WTC11 (cell line): Measurements from ENCODE around the gene CNOT10.

Experiments
- CREB1 ChIP-seq: sonication (generic); formaldehyde crosslinking; IDR thresholded peaks from 2 replicates; pipeline ENCODE4 v1.8.0; 2023; ENCODE audit warnings: mild to moderate bottlenecking, missing genetic modification reagents
- ETV6 ChIP-seq: sonication (generic); formaldehyde crosslinking; IDR thresholded peaks from 2 replicates; pipeline ENCODE4 v1.8.1; 2022; ENCODE audit warnings: mild to moderate bottlenecking, missing genetic modification reagents
- JAZF1 ChIP-seq: fragments of 250-450 bp; sonication (Bioruptor Pico); IDR thresholded peaks from 2 replicates; pipeline ENCODE4 v1.9.0; 2021; ENCODE audit warnings: moderate library complexity, mild to moderate bottlenecking, inconsistent platforms
- NFE2L1 ChIP-seq: sonication (generic); formaldehyde crosslinking; IDR thresholded peaks from 2 replicates; pipeline ENCODE4 v1.8.1; 2023; ENCODE audit warnings: missing genetic modification reagents
- SP1 ChIP-seq: sonication (generic); formaldehyde crosslinking; conservative IDR thresholded peaks from 2 replicates; pipeline ENCODE4 v1.8.1; 2022; ENCODE audit warnings: missing genetic modification reagents
- ZNF263 ChIP-seq: sonication (generic); formaldehyde crosslinking; IDR thresholded peaks from 2 replicates; pipeline ENCODE4 v1.8.1; 2022; ENCODE audit warnings: low read depth, mild to moderate bottlenecking, moderate library complexity, missing genetic modification reagents
- TF ChIP-seq, protein P1 (sequence below): fragments of 200-600 bp; IDR thresholded peaks from 2 replicates; pipeline ENCODE4 v1.8.0; 2022; ENCODE audit warnings: antibody characterized with exemption
- TF ChIP-seq, protein P2 (sequence below): sonication (generic); formaldehyde crosslinking; IDR thresholded peaks from 2 replicates; pipeline ENCODE4 v1.8.1; 2022; ENCODE audit warnings: missing genetic modification reagents, borderline replicate concordance
- TF ChIP-seq, protein P3 (sequence below): sonication (generic); formaldehyde crosslinking; IDR thresholded peaks from 2 replicates; pipeline ENCODE4 v1.8.0; 2022; ENCODE audit warnings: mild to moderate bottlenecking, missing genetic modification reagents
- TF ChIP-seq, protein P4 (sequence below): sonication (generic); formaldehyde crosslinking; IDR thresholded peaks from 2 replicates; pipeline ENCODE4 v1.8.1; 2022; ENCODE audit warnings: mild to moderate bottlenecking, missing genetic modification reagents, moderate library complexity, borderline replicate concordance
- TF ChIP-seq, protein P5 (sequence below): sonication (generic); formaldehyde crosslinking; IDR thresholded peaks from 2 replicates; pipeline ENCODE4 v1.8.0; 2022; ENCODE audit warnings: missing genetic modification reagents
- TF ChIP-seq, protein P6 (sequence below): sonication (generic); formaldehyde crosslinking; IDR thresholded peaks from 2 replicates; pipeline ENCODE4 v1.8.0; 2023; ENCODE audit warnings: missing genetic modification reagents
- TF ChIP-seq, protein P7 (sequence below): sonication (generic); formaldehyde crosslinking; IDR thresholded peaks from 2 replicates; pipeline ENCODE4 v1.8.0; 2022; ENCODE audit warnings: mild to moderate bottlenecking, missing genetic modification reagents

DNA sequence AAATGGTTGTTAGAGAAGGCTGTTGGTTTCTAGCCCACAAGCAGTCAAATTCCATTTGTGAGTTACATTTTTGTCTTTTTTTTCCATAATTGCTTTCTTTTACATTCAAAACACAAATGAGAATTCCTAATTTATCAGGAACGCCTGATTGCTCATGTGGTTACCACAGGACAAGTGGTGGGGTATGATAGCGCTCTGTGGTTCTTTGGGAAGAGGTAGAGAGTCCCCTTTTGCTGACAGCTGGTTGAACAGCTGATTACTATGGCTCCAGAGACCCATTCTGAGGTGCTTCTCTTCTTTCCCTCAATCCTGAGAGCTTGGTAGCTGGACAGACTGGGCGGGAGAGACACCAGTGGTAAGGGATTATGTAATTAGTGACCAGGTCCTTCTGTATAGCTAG, 24.4 kb downstream of the CNOT10 start:
- TF ChIP-seq, protein P1, sequence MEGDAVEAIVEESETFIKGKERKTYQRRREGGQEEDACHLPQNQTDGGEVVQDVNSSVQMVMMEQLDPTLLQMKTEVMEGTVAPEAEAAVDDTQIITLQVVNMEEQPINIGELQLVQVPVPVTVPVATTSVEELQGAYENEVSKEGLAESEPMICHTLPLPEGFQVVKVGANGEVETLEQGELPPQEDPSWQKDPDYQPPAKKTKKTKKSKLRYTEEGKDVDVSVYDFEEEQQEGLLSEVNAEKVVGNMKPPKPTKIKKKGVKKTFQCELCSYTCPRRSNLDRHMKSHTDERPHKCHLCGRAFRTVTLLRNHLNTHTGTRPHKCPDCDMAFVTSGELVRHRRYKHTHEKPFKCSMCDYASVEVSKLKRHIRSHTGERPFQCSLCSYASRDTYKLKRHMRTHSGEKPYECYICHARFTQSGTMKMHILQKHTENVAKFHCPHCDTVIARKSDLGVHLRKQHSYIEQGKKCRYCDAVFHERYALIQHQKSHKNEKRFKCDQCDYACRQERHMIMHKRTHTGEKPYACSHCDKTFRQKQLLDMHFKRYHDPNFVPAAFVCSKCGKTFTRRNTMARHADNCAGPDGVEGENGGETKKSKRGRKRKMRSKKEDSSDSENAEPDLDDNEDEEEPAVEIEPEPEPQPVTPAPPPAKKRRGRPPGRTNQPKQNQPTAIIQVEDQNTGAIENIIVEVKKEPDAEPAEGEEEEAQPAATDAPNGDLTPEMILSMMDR, result no peak
- TF ChIP-seq, protein P2, sequence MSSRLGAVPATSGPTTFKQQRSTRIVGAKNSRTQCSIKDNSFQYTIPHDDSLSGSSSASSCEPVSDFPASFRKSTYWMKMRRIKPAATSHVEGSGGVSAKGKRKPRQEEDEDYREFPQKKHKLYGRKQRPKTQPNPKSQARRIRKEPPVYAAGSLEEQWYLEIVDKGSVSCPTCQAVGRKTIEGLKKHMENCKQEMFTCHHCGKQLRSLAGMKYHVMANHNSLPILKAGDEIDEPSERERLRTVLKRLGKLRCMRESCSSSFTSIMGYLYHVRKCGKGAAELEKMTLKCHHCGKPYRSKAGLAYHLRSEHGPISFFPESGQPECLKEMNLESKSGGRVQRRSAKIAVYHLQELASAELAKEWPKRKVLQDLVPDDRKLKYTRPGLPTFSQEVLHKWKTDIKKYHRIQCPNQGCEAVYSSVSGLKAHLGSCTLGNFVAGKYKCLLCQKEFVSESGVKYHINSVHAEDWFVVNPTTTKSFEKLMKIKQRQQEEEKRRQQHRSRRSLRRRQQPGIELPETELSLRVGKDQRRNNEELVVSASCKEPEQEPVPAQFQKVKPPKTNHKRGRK (CRISPR knock-in tag), result no peak
- TF ChIP-seq, protein P3, sequence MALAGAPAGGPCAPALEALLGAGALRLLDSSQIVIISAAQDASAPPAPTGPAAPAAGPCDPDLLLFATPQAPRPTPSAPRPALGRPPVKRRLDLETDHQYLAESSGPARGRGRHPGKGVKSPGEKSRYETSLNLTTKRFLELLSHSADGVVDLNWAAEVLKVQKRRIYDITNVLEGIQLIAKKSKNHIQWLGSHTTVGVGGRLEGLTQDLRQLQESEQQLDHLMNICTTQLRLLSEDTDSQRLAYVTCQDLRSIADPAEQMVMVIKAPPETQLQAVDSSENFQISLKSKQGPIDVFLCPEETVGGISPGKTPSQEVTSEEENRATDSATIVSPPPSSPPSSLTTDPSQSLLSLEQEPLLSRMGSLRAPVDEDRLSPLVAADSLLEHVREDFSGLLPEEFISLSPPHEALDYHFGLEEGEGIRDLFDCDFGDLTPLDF (CRISPR knock-in tag), result no peak
- TF ChIP-seq, protein P4, sequence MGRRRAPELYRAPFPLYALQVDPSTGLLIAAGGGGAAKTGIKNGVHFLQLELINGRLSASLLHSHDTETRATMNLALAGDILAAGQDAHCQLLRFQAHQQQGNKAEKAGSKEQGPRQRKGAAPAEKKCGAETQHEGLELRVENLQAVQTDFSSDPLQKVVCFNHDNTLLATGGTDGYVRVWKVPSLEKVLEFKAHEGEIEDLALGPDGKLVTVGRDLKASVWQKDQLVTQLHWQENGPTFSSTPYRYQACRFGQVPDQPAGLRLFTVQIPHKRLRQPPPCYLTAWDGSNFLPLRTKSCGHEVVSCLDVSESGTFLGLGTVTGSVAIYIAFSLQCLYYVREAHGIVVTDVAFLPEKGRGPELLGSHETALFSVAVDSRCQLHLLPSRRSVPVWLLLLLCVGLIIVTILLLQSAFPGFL (CRISPR knock-in tag), result no peak
- TF ChIP-seq CREB1 (CRISPR knock-in tag) (no peak), ETV6 (CRISPR knock-in tag) (no peak), ZNF263 (no peak), SP1 (CRISPR knock-in tag) (no peak), NFE2L1 (CRISPR knock-in tag) (no peak), JAZF1 (CRISPR knock-in tag) (no peak)
- TF ChIP-seq, protein P5, sequence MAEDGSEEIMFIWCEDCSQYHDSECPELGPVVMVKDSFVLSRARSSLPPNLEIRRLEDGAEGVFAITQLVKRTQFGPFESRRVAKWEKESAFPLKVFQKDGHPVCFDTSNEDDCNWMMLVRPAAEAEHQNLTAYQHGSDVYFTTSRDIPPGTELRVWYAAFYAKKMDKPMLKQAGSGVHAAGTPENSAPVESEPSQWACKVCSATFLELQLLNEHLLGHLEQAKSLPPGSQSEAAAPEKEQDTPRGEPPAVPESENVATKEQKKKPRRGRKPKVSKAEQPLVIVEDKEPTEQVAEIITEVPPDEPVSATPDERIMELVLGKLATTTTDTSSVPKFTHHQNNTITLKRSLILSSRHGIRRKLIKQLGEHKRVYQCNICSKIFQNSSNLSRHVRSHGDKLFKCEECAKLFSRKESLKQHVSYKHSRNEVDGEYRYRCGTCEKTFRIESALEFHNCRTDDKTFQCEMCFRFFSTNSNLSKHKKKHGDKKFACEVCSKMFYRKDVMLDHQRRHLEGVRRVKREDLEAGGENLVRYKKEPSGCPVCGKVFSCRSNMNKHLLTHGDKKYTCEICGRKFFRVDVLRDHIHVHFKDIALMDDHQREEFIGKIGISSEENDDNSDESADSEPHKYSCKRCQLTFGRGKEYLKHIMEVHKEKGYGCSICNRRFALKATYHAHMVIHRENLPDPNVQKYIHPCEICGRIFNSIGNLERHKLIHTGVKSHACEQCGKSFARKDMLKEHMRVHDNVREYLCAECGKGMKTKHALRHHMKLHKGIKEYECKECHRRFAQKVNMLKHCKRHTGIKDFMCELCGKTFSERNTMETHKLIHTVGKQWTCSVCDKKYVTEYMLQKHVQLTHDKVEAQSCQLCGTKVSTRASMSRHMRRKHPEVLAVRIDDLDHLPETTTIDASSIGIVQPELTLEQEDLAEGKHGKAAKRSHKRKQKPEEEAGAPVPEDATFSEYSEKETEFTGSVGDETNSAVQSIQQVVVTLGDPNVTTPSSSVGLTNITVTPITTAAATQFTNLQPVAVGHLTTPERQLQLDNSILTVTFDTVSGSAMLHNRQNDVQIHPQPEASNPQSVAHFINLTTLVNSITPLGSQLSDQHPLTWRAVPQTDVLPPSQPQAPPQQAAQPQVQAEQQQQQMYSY (CRISPR knock-in tag), result no peak
- TF ChIP-seq, protein P6, sequence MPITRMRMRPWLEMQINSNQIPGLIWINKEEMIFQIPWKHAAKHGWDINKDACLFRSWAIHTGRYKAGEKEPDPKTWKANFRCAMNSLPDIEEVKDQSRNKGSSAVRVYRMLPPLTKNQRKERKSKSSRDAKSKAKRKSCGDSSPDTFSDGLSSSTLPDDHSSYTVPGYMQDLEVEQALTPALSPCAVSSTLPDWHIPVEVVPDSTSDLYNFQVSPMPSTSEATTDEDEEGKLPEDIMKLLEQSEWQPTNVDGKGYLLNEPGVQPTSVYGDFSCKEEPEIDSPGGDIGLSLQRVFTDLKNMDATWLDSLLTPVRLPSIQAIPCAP (CRISPR knock-in tag), result no peak
- TF ChIP-seq, protein P7, sequence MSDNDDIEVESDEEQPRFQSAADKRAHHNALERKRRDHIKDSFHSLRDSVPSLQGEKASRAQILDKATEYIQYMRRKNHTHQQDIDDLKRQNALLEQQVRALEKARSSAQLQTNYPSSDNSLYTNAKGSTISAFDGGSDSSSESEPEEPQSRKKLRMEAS (CRISPR knock-in tag), result no peak
